Uterus (tissue), 4 donors: ENCODE results near the gene EXOC4. TPM values are rescaled to one million over a fixed set of nuclear protein-coding genes. Genes with fewer than 3 reads are reported as not detected.

Experiments
- DNase-seq, 2 donors: peaks; one replicate each; pipeline ENCODE4 v3.0.0-alpha.2; 2019 to 2020
- H3K27ac ChIP-seq, 2 donors: fragments of 200-600 bp; sonication (generic); 1 replicate in 1 of 2; 2 replicates in 1 of 2; pipeline ENCODE4 v1.5.1; 2016 to 2018
- H3K27me3 ChIP-seq, 2 donors: fragments of 200-600 bp; sonication (generic); one replicate each; pipeline ENCODE4 v1.5.1; 2018 to 2019; ENCODE audit warnings: control low read depth in 1 of 2
- H3K36me3 ChIP-seq, 2 donors: fragments of 200-600 bp; sonication (generic); one replicate each; pipeline ENCODE4 v1.5.1; 2019; ENCODE audit warnings: control low read depth in 1 of 2
- H3K4me1 ChIP-seq, 2 donors: fragments of 200-600 bp; sonication (generic); one replicate each; pipeline ENCODE4 v1.5.1; 2018 to 2019; ENCODE audit warnings: control low read depth in 1 of 2
- H3K4me3 ChIP-seq, 2 donors: fragments of 200-600 bp; sonication (generic); 1 replicate in 1 of 2; 2 replicates in 1 of 2; pipeline ENCODE4 v1.5.1; 2018 to 2019; ENCODE audit warnings: mild to moderate bottlenecking in 1 of 2
- H3K9me3 ChIP-seq, 2 donors: fragments of 200-600 bp; sonication (generic); one replicate each; pipeline ENCODE4 v1.5.1; 2019; ENCODE audit warnings: control low read depth in 1 of 2
- CTCF ChIP-seq, 4 experiments: fragments of 200-600 bp in 2 of 4; fragments of 450-650 bp in 2 of 4; sonication (generic) in 2 of 4; IDR thresholded peaks; one replicate each; pipeline ENCODE4 v1.5.1; 2016 to 2019; ENCODE audit warnings: antibody characterized with exemption in 4 of 4, mild to moderate bottlenecking in 2 of 4, moderate library complexity in 1 of 4
- POLR2A ChIP-seq, 2 donors: fragments of 450-650 bp; IDR thresholded peaks; one replicate each; pipeline ENCODE4 v1.6.1; 2016; ENCODE audit warnings: antibody characterized with exemption in 2 of 2, mild to moderate bottlenecking in 1 of 2, moderate library complexity in 1 of 2
- intact Hi-C: fragments of 100-400 bp; cut with DNase I; formaldehyde crosslinking; loops from one replicate; pipeline ENCODE4 v1.15.1; 2023; ENCODE audit warnings: low total_unique reads
- total RNA-seq, 4 donors: library from RNA; depleted of rRNA in 3 of 4; stranded (reverse); fragments of >200 nt in 3 of 4; gene quantifications; one replicate each; pipeline versions ENCODE4 v1.1.0 to v1.2.4, GENCODE V29; 2014 to 2023
- donor health status: DM: yes; HTN: yes; CAD: no.

EXOC4 gene
- total RNA-seq, 4 donors from 2014 or later = 27.2 to 126 (median 65.4) TPM

GRCh38 chr7:133560900-133561299, 308.0 kb downstream of the EXOC4 start:
- intact Hi-C loops = no loop called here
- H3K4me3 ChIP-seq = no peak overlapping the region
- no peaks in the 10 kb centered on the region for H3K36me3 ChIP-seq
- H3K4me1 ChIP-seq = no peaks in the 10 kb centered on the region
- no peak overlapping the region for H3K27ac ChIP-seq
- DNase-seq = no peak
- H3K9me3 ChIP-seq = no peaks in the 10 kb centered on the region
- TF ChIP-seq CTCF (IDR thresholded peaks at IDR 0.05) (no peak), POLR2A (IDR thresholded peaks at IDR 0.05) (no peak)
- no peaks in the 10 kb centered on the region for H3K27me3 ChIP-seq

- Histone ChIP-seq H3K4me1 (no peaks in the 10 kb centered on the region), H3K36me3 (no peaks in the 10 kb centered on the region), H3K27me3 (no peaks in the 10 kb centered on the region), H3K27ac (no peak overlapping the region), H3K9me3 (no peaks in the 10 kb centered on the region), H3K4me3 (no peak overlapping the region)
- TF ChIP-seq CTCF (IDR thresholded peaks at IDR 0.05) = no peak
- TF ChIP-seq POLR2A (IDR thresholded peaks at IDR 0.05) = no peak
- intact Hi-C loops = no loop called here
- no peak for DNase-seq
These were observed 308.5 kb downstream of the EXOC4 start for GRCh38 chr7:133561396-133561795.

GRCh38 chr7:133562621-133563020, 309.7 kb downstream of the EXOC4 start:
- H3K36me3 ChIP-seq = no peaks in the 10 kb centered on the region
- no peak for TF ChIP-seq CTCF (IDR thresholded peaks at IDR 0.05)
- TF ChIP-seq POLR2A (IDR thresholded peaks at IDR 0.05) = no peak
- DNase-seq = no peak
- no peaks in the 10 kb centered on the region for H3K9me3 ChIP-seq
- no peaks in the 10 kb centered on the region for H3K4me1 ChIP-seq
- H3K27me3 ChIP-seq = no peaks in the 10 kb centered on the region
- intact Hi-C loops = no loop called here
- H3K4me3 ChIP-seq = no peak overlapping the region
- H3K27ac ChIP-seq = no peak overlapping the region

GRCh38 chr7:133563251-133563650, 310.4 kb downstream of the EXOC4 start:
- H3K36me3 ChIP-seq = no peaks in the 10 kb centered on the region
- intact Hi-C loops = no loop called here
- H3K27ac ChIP-seq = no peak overlapping the region
- H3K4me3 ChIP-seq = no peak overlapping the region
- H3K27me3 ChIP-seq = no peaks in the 10 kb centered on the region
- no peaks in the 10 kb centered on the region for H3K4me1 ChIP-seq
- TF ChIP-seq POLR2A (IDR thresholded peaks at IDR 0.05) (no peak), CTCF (IDR thresholded peaks at IDR 0.05) (no peak)
- no peaks in the 10 kb centered on the region for H3K9me3 ChIP-seq
- DNase-seq = no peak

- H3K27ac ChIP-seq = no peak overlapping the region
- no peak for TF ChIP-seq POLR2A (IDR thresholded peaks at IDR 0.05)
- no peak for TF ChIP-seq CTCF (IDR thresholded peaks at IDR 0.05)
- no peaks in the 10 kb centered on the region for H3K27me3 ChIP-seq
- intact Hi-C loops = no loop called here
- H3K36me3 ChIP-seq = no peaks in the 10 kb centered on the region
- DNase-seq = no peak
- H3K4me3 ChIP-seq = no peak overlapping the region
- H3K4me1 ChIP-seq = no peaks in the 10 kb centered on the region
- no peaks in the 10 kb centered on the region for H3K9me3 ChIP-seq
These were observed 311.6 kb downstream of the EXOC4 start for GRCh38 chr7:133564484-133564883.
